ENCODE results near the gene TNRC6C.
"Not testable (repeated sequence)": the region's sequence is repeated elsewhere in the genome, so short reads cannot be mapped to it uniquely, and the experiment has no call there.

The TNRC6C gene

DNA sequence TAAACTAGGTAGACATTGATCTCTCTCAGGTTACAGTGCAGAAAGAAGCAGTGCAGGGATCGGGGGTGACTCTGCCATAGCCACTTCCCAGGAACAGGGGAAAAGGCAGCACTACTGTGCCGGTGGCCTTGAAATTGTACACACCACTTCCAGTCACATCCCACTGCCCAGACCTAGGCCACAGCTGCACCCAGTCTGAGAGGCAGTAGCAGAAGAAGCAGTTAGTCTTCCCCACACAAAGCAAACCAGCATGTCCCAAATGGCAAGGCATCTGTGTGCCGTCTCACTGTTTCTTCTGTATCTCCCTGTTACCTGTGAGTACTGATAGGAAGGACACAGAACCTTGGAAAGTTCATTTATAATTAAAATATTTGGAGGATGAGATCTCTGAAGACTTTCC lies 123.0 kb downstream of the TNRC6C start:
- no peak for DNase-seq (ENCODE audit: low read depth, low spot score)

- DNase-seq (ENCODE audit: low read depth, low spot score), result not testable (repeated sequence)
These were observed 123.9 kb downstream of the TNRC6C start for GRCh38 chr17:78082355-78082872.

DNA sequence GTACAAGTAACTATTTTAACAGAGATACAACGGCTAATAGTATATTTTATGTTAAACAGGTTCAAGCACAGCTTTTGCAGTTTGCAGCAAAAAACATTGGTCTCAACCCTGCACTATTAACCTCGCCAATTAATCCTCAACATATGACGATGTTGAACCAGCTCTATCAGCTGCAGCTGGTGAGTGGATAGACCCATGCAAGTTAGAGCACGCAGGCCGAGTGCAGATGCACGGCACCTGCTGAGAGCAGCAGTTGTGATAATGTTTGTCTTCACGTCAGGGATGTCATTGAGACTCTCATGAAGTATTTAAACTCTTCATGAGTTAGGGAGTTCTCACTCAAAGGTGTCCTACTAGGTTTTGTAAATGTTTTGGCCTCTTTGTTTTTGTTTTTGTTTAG lies 124.5 kb downstream of the TNRC6C start:
- no peak for DNase-seq (ENCODE audit: low read depth, low spot score)

DNA sequence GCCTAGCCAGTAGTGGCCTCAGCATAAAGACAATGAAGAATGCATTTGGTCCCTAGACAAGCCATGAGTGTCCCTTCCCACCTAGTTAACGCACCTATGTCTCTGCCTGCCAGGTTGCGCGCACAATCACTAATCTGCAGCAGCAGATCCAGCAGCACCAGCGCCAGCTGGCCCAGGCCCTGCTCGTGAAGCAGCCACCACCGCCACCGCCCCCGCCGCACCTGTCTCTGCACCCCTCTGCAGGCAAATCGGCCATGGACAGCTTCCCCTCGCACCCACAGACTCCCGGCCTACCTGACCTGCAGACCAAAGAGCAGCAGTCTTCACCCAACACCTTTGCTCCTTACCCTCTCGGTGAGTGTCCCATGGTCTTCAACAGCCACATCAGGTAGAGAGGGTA lies 128.2 kb downstream of the TNRC6C start:
- no peak for DNase-seq (ENCODE audit: low read depth, low spot score)

GRCh38 chr17:78088529-78088928 lies 130.0 kb downstream of the TNRC6C start:
- DNase-seq (ENCODE audit: low read depth, low spot score), result no peak

DNA sequence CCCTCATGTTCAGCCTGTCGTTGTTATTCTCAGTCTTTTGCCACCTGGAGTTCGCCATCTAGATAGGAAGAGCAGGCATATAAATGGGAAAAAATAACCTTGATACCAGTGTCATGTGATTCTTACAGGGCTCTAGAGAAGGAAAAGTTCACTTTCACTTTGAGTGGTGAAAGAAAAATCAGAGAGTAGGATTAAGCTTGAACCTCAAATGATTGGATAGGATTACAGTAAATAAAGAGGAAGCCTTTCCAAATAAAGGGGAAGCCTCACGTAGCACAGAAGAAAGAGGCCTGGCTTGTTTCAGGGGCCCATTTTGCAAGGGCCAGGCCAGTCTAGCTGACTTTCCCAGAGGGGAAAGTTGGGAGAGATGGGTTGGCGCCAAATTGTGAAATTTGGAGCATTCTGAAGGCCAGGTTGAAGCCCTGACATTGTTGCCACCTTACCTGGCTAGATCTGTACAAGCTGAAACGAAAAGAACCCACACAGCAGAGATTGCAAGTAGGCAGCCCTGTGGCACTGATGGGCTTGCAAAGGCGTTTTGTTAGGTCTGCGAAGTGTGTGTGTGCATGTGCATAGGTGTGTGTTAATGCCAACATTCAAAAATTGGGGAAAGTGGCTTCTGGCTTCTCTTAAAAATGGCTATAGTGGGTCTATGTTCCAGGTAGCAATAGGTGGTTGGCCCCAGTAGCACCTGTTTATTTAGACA lies 131.2 kb downstream of the TNRC6C start:
- DNase-seq (ENCODE audit: low read depth, low spot score), result no peak

GRCh38 chr17:78092794-78093324 lies 134.4 kb downstream of the TNRC6C start:
- no peak for DNase-seq (ENCODE audit: low read depth, low spot score)

- DNase-seq (ENCODE audit: low read depth, low spot score), result no peak
These were observed 136.5 kb downstream of the TNRC6C start for GRCh38 chr17:78095035-78095434.

DNA sequence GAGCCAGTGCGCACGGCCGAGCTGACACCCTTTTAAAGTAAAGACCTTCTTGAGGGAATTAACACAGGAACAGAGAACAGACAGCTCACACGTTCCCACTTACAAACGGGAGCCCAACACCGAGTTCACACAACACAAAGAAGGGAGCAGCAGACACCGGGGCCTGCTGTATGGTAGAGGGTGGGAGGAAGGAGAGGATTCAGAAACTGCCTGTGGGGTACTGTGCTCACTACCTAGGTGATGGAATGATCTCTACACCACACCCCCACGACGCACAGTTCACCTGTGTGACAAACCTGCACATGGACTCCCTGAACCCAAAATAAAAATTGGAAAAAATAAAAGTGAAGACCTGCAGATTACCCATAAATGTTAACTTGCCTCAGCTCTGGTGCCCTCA lies 137.6 kb downstream of the TNRC6C start:
- no peak for DNase-seq (ENCODE audit: low read depth, low spot score)

DNA sequence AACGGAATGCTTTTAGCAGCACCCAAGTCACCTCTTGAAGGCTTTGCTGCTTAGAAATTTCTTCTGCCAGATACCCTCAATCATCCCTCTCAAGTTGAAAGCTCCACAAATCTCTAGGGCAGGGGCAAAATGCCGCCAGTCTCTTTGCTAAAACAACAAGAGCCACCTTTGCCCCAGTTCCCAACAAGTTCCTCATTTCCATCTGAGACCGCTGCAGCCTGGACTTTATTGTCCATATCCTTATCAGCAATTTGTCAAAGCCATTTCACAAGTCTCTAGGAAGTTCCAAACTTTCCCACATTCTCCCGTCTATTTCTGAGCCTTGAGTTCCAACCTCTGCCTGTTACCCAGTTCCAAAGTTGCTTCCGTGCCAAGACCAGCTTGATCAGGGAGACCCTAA lies 142.6 kb downstream of the TNRC6C start:
- no peak for DNase-seq (ENCODE audit: low read depth, low spot score)

DNA sequence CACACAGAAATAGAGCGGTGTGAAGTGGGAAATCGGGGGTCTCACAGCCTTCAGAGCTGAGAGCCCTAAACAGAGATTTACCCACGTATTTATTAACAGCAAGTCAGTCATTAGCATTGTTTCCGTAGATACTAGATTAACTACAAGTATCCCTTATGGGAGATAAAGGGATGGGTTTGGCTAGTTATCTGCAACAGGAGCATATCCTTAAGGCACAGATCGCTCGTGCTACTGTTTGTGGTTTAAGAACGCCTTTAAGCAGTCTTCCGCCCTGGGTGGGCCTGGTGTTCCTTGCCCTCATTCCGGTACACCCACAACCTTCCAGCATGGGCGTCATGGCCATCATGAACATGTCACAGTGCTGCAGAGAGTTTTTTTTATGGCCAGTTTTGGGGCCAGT lies 143.0 kb downstream of the TNRC6C start:
- DNase-seq (ENCODE audit: low read depth, low spot score), result no peak

GRCh38 chr17:78103311-78103710 lies 144.8 kb downstream of the TNRC6C start:
- no peak for DNase-seq (ENCODE audit: low read depth, low spot score)

- no peak for DNase-seq (ENCODE audit: low read depth, low spot score)
These were observed 146.0 kb downstream of the TNRC6C start for GRCh38 chr17:78104540-78104941.

DNA sequence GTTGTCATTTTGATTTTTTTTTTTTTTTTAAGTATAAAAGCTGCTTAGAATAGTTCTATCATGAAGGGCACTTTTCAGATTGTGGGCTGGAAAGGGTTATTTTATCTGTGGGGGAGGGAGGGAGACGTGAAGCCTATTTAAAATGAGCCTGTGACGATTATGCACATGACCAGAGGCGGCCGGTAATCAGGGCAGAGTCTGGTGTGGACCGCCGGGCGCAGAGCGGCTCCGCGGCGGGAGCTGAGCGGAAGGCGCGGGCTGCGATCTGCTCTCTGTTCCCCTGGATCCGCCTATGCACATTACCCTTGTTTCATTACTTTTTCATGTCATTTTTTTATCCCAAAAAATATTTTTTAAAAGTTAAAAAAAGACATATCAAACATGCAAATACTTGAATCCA lies 146.6 kb downstream of the TNRC6C start:
- DNase-seq (ENCODE audit: low read depth, low spot score), result no peak

GRCh38 chr17:78105551-78105950 lies 147.0 kb downstream of the TNRC6C start:
- DNase-seq (ENCODE audit: low read depth, low spot score), result no peak

DNA sequence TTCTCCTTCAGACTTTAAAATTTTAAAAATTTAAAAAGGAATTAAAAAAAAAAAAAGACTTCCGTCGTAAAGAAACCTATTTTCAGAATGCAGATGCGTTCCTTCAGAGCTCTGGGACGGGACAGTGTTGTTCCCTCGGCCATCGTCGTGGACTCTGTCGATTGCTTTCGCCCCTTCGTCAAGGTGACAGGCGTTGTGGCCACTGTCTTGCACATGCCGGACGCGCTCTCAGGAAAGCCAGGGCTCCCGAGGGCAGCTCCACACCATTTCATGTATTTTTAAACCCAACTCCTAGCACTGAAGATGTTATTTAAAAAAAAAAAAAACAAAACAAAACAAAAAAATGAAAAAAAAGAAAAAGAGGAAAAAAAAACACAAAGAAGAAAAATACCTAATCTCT lies 147.7 kb downstream of the TNRC6C start:
- DNase-seq (ENCODE audit: low read depth, low spot score), result no peak

DNA sequence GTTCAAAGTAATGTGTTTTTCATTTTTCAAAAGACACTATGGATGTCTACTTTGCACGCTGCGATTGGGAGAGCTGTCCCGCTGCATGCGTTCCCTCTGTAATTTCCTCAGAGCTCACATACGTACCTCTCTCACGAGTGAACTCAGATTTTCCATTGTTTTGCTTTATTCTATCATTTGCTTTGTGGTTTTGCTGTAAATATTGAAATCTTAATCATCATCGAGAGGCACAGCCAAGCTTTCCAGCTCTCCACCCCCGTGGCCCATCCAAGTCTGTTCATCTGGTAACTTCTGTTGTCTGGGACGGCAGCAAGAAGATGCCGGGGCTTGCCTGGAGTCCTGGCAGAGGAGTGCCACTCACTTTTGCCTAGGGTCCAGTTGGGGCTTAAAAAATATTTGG lies 149.0 kb downstream of the TNRC6C start:
- no peak for DNase-seq (ENCODE audit: low read depth, low spot score)

GRCh38 chr17:78107976-78108725 lies 149.6 kb downstream of the TNRC6C start:
- no peak for DNase-seq (ENCODE audit: low read depth, low spot score)

- no peak for DNase-seq (ENCODE audit: low read depth, low spot score)
These were observed 150.4 kb downstream of the TNRC6C start for GRCh38 chr17:78108726-78109488.

DNA sequence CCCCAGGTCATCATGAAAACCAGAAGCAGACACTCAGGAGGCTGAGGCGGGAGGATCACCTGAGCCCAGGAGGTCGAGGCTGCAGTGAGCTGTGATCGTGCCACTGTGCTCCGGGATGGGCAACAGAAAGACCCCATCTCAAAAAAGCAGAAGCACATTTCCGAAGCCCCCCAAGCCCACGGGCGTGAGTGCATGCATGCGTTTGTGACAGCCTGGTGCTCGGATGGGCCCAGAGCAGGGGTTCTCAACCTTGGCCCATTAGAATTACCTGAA lies 150.9 kb downstream of the TNRC6C start:
- DNase-seq (ENCODE audit: low read depth, low spot score), result no peak

DNA sequence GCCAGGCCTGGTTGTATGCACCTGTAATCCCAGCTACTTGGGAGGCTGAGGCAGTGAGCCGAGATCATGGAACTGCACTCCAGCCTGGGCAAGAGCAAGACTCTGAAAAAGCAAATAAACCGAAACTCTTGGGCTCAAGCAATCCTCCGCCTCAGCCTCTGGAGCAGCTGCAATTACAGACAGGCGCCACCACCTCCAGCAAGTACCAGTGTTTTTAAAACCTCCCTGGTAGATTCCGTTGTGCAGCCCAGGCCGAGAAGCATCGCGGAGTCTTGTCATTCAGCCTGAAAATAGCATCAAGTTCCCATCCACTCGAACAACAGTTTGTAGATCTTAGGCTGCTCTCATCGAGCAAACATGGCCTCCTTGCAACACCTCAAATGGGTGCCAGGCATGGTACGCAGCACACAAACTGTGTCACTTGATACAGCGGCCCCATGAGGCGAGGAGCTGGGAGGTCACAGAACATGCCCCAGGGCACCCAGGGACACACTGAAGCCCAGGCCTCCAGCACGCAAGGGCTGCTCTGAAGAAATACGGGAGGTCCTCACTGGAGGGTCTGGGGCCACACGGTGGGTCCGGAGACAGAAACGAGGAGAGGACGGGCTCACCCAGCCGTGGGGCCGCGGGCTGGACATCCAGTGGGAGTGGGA lies 152.0 kb downstream of the TNRC6C start:
- DNase-seq (ENCODE audit: low read depth, low spot score), result no peak

Data from brain pericyte (primary cell).